WI38 (cell line): ENCODE data around the gene CCHCR1.
"Not testable (repeated sequence)": the region's sequence is repeated elsewhere in the genome, so short reads cannot be mapped to it uniquely, and the experiment has no call there.

Source experiments
- H3K4me3 ChIP-seq: 2 replicates; pipeline ENCODE4 v1.5.1; 2011; ENCODE audit warnings: low read depth, mild to moderate bottlenecking, control low read depth, low read length
- CTCF ChIP-seq: IDR thresholded peaks from 2 replicates; pipeline ENCODE4 v1.5.1; 2012; ENCODE audit warnings: low read depth, mild to moderate bottlenecking, control low read depth, low read length

Gene CCHCR1

GRCh38 chr6:31157513-31158139, at the start of gene CCHCR1:
TSS of gene CCHCR1 (minus strand) at chr6:31157802. CDS start at chr6:31157600, 202 bp downstream.
- no peak for TF ChIP-seq CTCF
- peak within 1 kb of the TSS; percentile 77 for H3K4me3 ChIP-seq

- no peak for TF ChIP-seq CTCF
- H3K4me3 ChIP-seq = no peak overlapping the region
Measured at GRCh38 chr6:31205638-31206037, 48.0 kb upstream of the CCHCR1 start.

GRCh38 chr6:31204751-31205145, 47.1 kb upstream of the CCHCR1 start:
- TF ChIP-seq CTCF = no peak
- H3K4me3 ChIP-seq = no peak overlapping the region

GRCh38 chr6:31203345-31203979, 45.9 kb upstream of the CCHCR1 start:
- H3K4me3 ChIP-seq = peak overlapping the region; percentile 59
- TF ChIP-seq CTCF = no peak

GRCh38 chr6:31202259-31203166, 44.9 kb upstream of the CCHCR1 start:
- TF ChIP-seq CTCF = no peak
- H3K4me3 ChIP-seq = no peak overlapping the region

- not testable (repeated sequence) for H3K4me3 ChIP-seq
Measured at GRCh38 chr6:31199105-31199452, 41.5 kb upstream of the CCHCR1 start.

GRCh38 chr6:31197559-31198305, 40.1 kb upstream of the CCHCR1 start:
- no peak for TF ChIP-seq CTCF
- peak overlapping the region; percentile 76 for H3K4me3 ChIP-seq

- not testable (repeated sequence) for H3K4me3 ChIP-seq
Measured at GRCh38 chr6:31196251-31197022, 38.8 kb upstream of the CCHCR1 start.

GRCh38 chr6:31195308-31195979, 37.8 kb upstream of the CCHCR1 start:
- not testable (repeated sequence) for H3K4me3 ChIP-seq
